ENCODE data around the gene ANAPC7. TPM values are rescaled to one million over a fixed set of nuclear protein-coding genes. Genes with fewer than 3 reads are reported as not detected.

Gene ANAPC7
- total RNA-seq, 1 donor from 2014 or later: 37.1 TPM

Other genes with a start within 250 kb of the ANAPC7 start
- 71.3 and 113 TPM in 2 replicates for gene ATP2A2, start 122.5 kb downstream of the ANAPC7 start, total RNA-seq
- 182 and 207 TPM in 2 replicates for gene ARPC3, start 46.6 kb upstream of the ANAPC7 start, total RNA-seq
- gene GPN3, start 64.5 kb upstream of the ANAPC7 start, total RNA-seq: 15.7 and 18.1 TPM in 2 replicates
- 9.4 and 9.7 TPM in 2 replicates for gene FAM216A, start 65.1 kb upstream of the ANAPC7 start, total RNA-seq
- 42.9 and 47.2 TPM in 2 replicates for gene VPS29, start 98.4 kb upstream of the ANAPC7 start, total RNA-seq
- 0.40 and 0.65 TPM in 2 replicates for gene RAD9B, start 98.6 kb upstream of the ANAPC7 start, total RNA-seq
- 5.7 and 8.3 TPM in 2 replicates for gene PPTC7, start 179.6 kb upstream of the ANAPC7 start, total RNA-seq
- gene TCTN1, start 210.4 kb upstream of the ANAPC7 start, total RNA-seq: 7.0 and 9.7 TPM in 2 replicates

Measured in lung microvascular endothelial cell (primary cell).